K562 treated with DMSO at 1 percent for 4 hours (cell line): ENCODE results near the gene PCDHGC4. TPM values are rescaled to one million over a fixed set of nuclear protein-coding genes. Genes with fewer than 3 reads are reported as not detected.

ENCODE experiments used
- total RNA-seq: library from RNA; unstranded; fragments of 300-600 nt; gene quantifications from 2 replicates; pipeline ENCODE4 v1.2.3, GENCODE V29; 2022; ENCODE audit not compliant: insufficient read depth

The PCDHGC4 gene
- total RNA-seq = not detected in 2 replicates

DNA sequence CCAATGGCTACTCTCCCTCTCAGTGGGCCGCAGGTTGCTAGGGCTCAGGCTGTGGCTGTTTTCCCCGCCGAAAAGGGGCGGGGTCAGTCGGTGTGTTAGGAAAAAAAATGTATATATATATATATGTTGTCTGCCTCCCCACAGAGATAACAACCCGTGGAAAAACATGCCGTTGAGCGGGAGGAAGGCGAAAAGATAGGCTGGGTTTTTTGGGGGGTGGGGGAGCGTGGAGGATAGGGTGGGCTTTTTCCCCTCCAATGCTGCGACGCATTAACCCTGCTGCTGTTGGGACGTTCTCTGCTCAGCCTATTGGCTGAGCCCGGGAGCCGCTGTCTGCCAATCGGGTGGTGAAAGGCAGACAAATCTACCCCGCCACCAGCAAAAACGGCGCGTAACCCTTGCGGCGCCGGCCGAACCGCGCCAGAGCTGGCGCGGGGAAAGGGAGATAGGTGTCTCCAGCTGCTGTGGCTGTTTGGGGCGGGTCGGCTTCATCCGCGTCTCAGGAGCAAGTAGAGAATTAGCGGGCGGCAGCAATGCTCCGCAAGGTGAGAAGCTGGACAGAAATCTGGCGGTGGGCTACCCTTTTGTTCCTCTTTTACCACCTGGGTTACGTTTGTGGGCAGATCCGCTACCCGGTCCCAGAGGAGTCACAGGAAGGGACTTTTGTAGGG is at the start of gene PCDHGC4:
Gene PCDHGC4 (plus strand): TSS at position 390 of the 671 bp plus-strand sequence. CDS start 144 bp downstream, at position 534.

DNA sequence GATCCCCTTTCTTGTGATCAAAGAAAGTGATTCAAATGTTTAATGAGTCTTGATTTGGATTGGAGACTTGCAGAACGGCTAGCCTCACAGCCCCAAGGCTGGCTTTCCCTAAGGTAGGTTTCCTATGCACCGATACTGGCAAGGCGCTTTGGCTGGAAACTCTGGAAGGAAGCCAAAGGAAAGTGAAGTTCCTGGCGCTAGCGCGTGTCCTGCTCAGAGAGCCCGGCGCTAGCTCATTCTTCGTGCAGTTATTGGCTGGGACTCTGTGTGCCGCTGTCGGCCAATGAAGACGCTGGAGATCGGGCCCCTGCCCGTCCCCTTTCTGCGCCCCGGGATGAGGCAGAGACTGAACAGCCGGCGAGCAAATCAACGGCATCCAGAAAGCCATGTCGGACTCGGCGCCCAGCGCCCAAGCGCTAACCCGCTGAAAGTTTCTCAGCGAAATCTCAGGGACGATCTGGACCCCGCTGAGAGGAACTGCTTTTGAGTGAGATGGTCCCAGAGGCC is 9.2 kb upstream of the PCDHGC4 start, which contains the start of gene PCDHGC3:
Gene PCDHGC3 (plus strand): TSS at position 342 of the 507 bp plus-strand sequence. CDS start 151 bp downstream, at position 493.

DNA sequence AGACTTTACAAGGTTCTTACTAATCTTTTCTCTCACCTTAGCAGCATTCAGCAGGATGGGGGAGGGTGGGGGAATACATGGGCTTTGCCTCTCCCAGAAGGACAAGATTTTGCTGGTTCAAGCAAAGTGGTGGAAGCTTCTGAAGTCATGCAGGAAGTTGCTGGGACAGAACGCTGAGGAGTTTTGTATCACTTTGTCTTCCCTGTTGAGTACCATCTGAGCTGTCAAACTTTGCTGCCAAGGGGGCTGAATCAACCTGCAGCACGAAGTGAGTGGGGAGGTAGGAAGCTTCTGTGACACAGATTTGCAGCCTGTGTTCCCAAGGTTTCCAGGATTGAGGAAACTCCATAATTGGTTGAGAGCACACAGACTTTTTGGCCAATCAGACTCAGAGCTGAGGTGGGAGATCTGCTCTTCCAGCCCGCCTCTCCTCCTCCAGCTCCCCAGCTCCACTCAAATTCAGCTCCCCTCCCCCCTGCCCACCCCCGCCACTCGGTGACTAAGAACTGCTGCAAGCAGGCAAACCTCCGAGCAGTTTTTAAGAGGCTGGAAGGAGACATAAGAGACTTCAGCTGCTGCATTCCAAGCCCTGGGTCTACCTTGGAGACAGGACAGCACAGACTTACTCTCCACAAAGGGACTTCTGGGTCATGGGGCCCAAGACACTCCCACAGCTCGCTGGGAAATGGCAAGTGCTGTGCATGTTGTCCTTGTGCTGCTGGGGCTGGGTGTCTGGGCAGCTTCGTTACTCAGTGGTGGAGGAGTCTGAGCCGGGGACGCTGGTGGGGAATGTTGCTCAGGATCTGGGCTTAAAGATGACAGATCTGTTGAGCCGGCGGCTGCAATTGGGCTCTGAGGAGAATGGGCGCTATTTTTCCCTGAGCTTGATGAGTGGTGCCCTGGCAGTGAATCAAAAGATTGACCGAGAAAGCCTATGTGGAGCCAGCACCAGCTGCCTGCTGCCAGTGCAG is 4.0 kb downstream of the PCDHGC4 start, which contains the start of gene PCDHGC5:
Gene PCDHGC5 (plus strand): TSS at position 491 of the 971 bp plus-strand sequence. CDS start 160 bp downstream, at position 651.

Other genes starting within 250 kb of the PCDHGC4 start
- not detected in 2 replicates for gene PCDHB15, start 239.6 kb upstream of the PCDHGC4 start, total RNA-seq
- not detected in 2 replicates for gene SLC25A2, start 181.0 kb upstream of the PCDHGC4 start, total RNA-seq
- 87.4 and 92.8 TPM in 2 replicates for gene TAF7, start 164.2 kb upstream of the PCDHGC4 start, total RNA-seq
- gene PCDHGA1, start 154.5 kb upstream of the PCDHGC4 start, total RNA-seq = 0.37 TPM in 1 of 2 replicates, not detected in the other
- gene PCDHGA2, start 146.3 kb upstream of the PCDHGC4 start, total RNA-seq = 0.12 TPM in 1 of 2 replicates, not detected in the other
- 0.46 TPM in 1 of 2 replicates, not detected in the other for gene PCDHGA3, start 141.2 kb upstream of the PCDHGC4 start, total RNA-seq
- gene PCDHGB1, start 134.9 kb upstream of the PCDHGC4 start, total RNA-seq = not detected in 2 replicates
- 0.42 and 0.76 TPM in 2 replicates for gene PCDHGA4, start 130.0 kb upstream of the PCDHGC4 start, total RNA-seq
- 0.48 and 0.70 TPM in 2 replicates for gene PCDHGB2, start 125.0 kb upstream of the PCDHGC4 start, total RNA-seq
- gene PCDHGA5, start 120.9 kb upstream of the PCDHGC4 start, total RNA-seq = 0.16 TPM in 1 of 2 replicates, not detected in the other
- gene PCDHGB3, start 114.8 kb upstream of the PCDHGC4 start, total RNA-seq = 0.51 and 0.74 TPM in 2 replicates
- 0.27 and 0.35 TPM in 2 replicates for gene PCDHGA6, start 111.1 kb upstream of the PCDHGC4 start, total RNA-seq
- gene PCDHGA7, start 102.3 kb upstream of the PCDHGC4 start, total RNA-seq = not detected in 2 replicates
- gene PCDHGB4, start 97.3 kb upstream of the PCDHGC4 start, total RNA-seq = 0.21 TPM in 1 of 2 replicates, not detected in the other
- 0.24 TPM in 1 of 2 replicates, not detected in the other for gene PCDHGA8, start 92.4 kb upstream of the PCDHGC4 start, total RNA-seq
- not detected in 2 replicates for gene PCDHGB5, start 87.1 kb upstream of the PCDHGC4 start, total RNA-seq
- not detected in 2 replicates for gene PCDHGA9, start 82.3 kb upstream of the PCDHGC4 start, total RNA-seq
- not detected in 2 replicates for gene PCDHGB6, start 77.0 kb upstream of the PCDHGC4 start, total RNA-seq
- gene PCDHGA10, start 72.0 kb upstream of the PCDHGC4 start, total RNA-seq = not detected in 2 replicates
- gene PCDHGB7, start 67.4 kb upstream of the PCDHGC4 start, total RNA-seq = not detected in 2 replicates
- not detected in 2 replicates for gene PCDHGA11, start 64.0 kb upstream of the PCDHGC4 start, total RNA-seq
- gene PCDHGA12, start 54.5 kb upstream of the PCDHGC4 start, total RNA-seq = not detected in 2 replicates
- gene PCDHGC3, start 9.1 kb upstream of the PCDHGC4 start, total RNA-seq = not detected in 2 replicates
- gene PCDHGC5, start 4.1 kb downstream of the PCDHGC4 start, total RNA-seq = not detected in 2 replicates
- gene DIAPH1, start 134.0 kb downstream of the PCDHGC4 start, total RNA-seq = 152 and 168 TPM in 2 replicates
- 85.2 and 117 TPM in 2 replicates for gene HDAC3, start 151.8 kb downstream of the PCDHGC4 start, total RNA-seq
- gene RELL2, start 152.0 kb downstream of the PCDHGC4 start, total RNA-seq = 10.2 and 10.3 TPM in 2 replicates
- 11.2 and 13.6 TPM in 2 replicates for gene FCHSD1, start 166.4 kb downstream of the PCDHGC4 start, total RNA-seq
- 20.1 and 26.7 TPM in 2 replicates for gene ARAP3, start 197.2 kb downstream of the PCDHGC4 start, total RNA-seq